ENCODE measurements around the gene ACACB.

Gene ACACB

GRCh38 chr12:109105176-109105575 is 11.2 kb upstream of the ACACB start:
- H3K4me3 ChIP-seq (replicated peaks in 1 of 2; ENCODE audit: low read depth in 2 of 2, low read length in 2 of 2) = no peak overlapping the region
- DNase-seq (ENCODE audit: low read depth in 2 of 2) = no peak
- no peak for TF ChIP-seq CTCF (IDR thresholded peaks at IDR 0.05; ENCODE audit: low read depth, low read length)

GRCh38 chr12:109109746-109110350 is 6.5 kb upstream of the ACACB start:
- no peak for DNase-seq (ENCODE audit: low read depth in 2 of 2)
- no peak for TF ChIP-seq CTCF (IDR thresholded peaks at IDR 0.05; ENCODE audit: low read depth, low read length)

GRCh38 chr12:109110988-109111495 is 5.3 kb upstream of the ACACB start:
- no peak for TF ChIP-seq CTCF (IDR thresholded peaks at IDR 0.05; ENCODE audit: low read depth, low read length)
- H3K4me3 ChIP-seq (replicated peaks in 1 of 2; ENCODE audit: low read depth in 2 of 2, low read length in 2 of 2) = peak overlapping the region; percentile 60 to 68
- peak; percentile 85 to 91 for DNase-seq (ENCODE audit: low read depth in 2 of 2)

More at GRCh38 chr12:109109746-109110350, 6.5 kb upstream of the ACACB start:
- no peak overlapping the region for H3K4me3 ChIP-seq (replicated peaks in 1 of 2; ENCODE audit: low read depth in 2 of 2, low read length in 2 of 2)

- no peak for TF ChIP-seq CTCF (IDR thresholded peaks at IDR 0.05; ENCODE audit: low read depth, low read length)
- no peak for DNase-seq (ENCODE audit: low read depth in 2 of 2)
- H3K4me3 ChIP-seq (replicated peaks in 1 of 2; ENCODE audit: low read depth in 2 of 2, low read length in 2 of 2) = no peak overlapping the region
These were observed 3.5 kb upstream of the ACACB start for GRCh38 chr12:109112720-109113465.

GRCh38 chr12:109113661-109114321 is 2.6 kb upstream of the ACACB start:
- DNase-seq (ENCODE audit: low read depth in 2 of 2) = peak in 1 of 2 donors; percentile 36
- no peak overlapping the region for H3K4me3 ChIP-seq (replicated peaks in 1 of 2; ENCODE audit: low read depth in 2 of 2, low read length in 2 of 2)
- TF ChIP-seq CTCF (IDR thresholded peaks at IDR 0.05; ENCODE audit: low read depth, low read length) = no peak

GRCh38 chr12:109114644-109115043 is 1.7 kb upstream of the ACACB start:
- no peak overlapping the region for H3K4me3 ChIP-seq (replicated peaks in 1 of 2; ENCODE audit: low read depth in 2 of 2, low read length in 2 of 2)
- DNase-seq (ENCODE audit: low read depth in 2 of 2) = no peak
- no peak for TF ChIP-seq CTCF (IDR thresholded peaks at IDR 0.05; ENCODE audit: low read depth, low read length)

Data from cardiac fibroblast (primary cell).